CD4-positive, alpha-beta T cell treated with Interleukin-21 for 1 hour (primary cell): ENCODE measurements around the gene ZNF346.
A peak's percentile ranks its signal among the peaks of the same experiment; 100 is the strongest.

Experiments used
- DNase-seq: peaks from one replicate; pipeline ENCODE4 v3.0.0-alpha.2; 2020

The ZNF346 gene

GRCh38 chr5:177123789-177124485, 101.4 kb downstream of the ZNF346 start:
- DNase-seq = no peak

GRCh38 chr5:177124486-177124991, 102.0 kb downstream of the ZNF346 start:
- DNase-seq = no peak

DNA sequence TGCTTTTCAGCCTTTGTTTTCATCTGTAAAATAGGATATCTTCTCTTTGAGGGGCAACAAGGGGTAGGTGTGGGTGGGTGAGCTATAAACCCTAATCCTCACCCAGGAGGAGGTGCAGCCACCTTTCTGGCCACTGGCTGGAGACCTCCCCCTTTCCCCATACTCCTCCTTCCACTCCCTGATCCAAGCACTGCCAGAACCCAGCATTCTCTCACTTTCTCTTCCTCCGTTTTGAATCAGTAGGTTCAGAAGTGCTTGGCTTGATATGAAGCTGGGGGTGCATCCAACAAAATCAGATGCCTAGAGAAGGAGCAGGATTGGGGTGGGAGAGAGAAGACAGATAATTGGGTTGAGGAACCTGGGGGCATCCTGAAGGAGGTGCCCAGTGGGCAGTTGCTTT, 104.3 kb downstream of the ZNF346 start:
- DNase-seq = no peak

GRCh38 chr5:177128551-177128981, 106.1 kb downstream of the ZNF346 start:
- peak; percentile 41 for DNase-seq

- no peak for DNase-seq
Measured at GRCh38 chr5:177130211-177131018, 107.9 kb downstream of the ZNF346 start.
